Naive thymus-derived CD8-positive, alpha-beta T cell (primary cell): ENCODE data around the gene CKMT2. TPM values are rescaled to one million over a fixed set of nuclear protein-coding genes. Genes with fewer than 3 reads are reported as not detected.

Experiments used
- ATAC-seq, 2 donors: fragments of 150-1000 bp; cut with Tn5 transposase in 1 of 2; sonication (Bioruptor Pico), chemical (Tn5 transposase) in 1 of 2; 1 replicate in 1 of 2; 2 replicates in 1 of 2; pipeline ENCODE4 v1.10.0; 2021; ENCODE audit warnings: mild to moderate bottlenecking in 2 of 2, moderate library complexity in 2 of 2
- POLR2A ChIA-PET: fragments of 350-600 bp; sonication (Branson Sonifier 250); formaldehyde crosslinking; loops from one replicate; lab custom pipeline; 2021; ENCODE audit warnings: antibody characterized with exemption; lab: Charles Lee
- DNase-seq, 10 donors: peaks; one replicate each; pipeline versions ENCODE4 v3.0.0 to v3.0.0-alpha.2; 2020 to 2022
- H3K27ac Mint-ChIP-seq, 10 donors: one replicate each; pipeline ENCODE4 v1.8.0; 2020 to 2022; ENCODE audit warnings: mild to moderate bottlenecking in 10 of 10, mixed read lengths in 10 of 10, moderate library complexity in 4 of 10, inconsistent platforms in 1 of 10
- H3K27me3 Mint-ChIP-seq, 5 donors: one replicate each; pipeline ENCODE4 v1.8.0; 2021 to 2022; ENCODE audit warnings: mixed read lengths in 5 of 5
- H3K36me3 Mint-ChIP-seq, 3 donors: one replicate each; pipeline ENCODE4 v1.8.0; 2020 to 2022; ENCODE audit warnings: mixed read lengths in 3 of 3, mild to moderate bottlenecking in 2 of 3, inconsistent platforms in 1 of 3
- H3K4me1 Mint-ChIP-seq, 4 donors: one replicate each; pipeline ENCODE4 v1.8.0; 2021 to 2022; ENCODE audit warnings: mixed read lengths in 4 of 4
- H3K4me3 Mint-ChIP-seq, 10 donors: one replicate each; pipeline ENCODE4 v1.8.0; 2020 to 2022; ENCODE audit warnings: mild to moderate bottlenecking in 10 of 10, mixed read lengths in 10 of 10, moderate library complexity in 6 of 10, inconsistent platforms in 1 of 10
- H3K9me3 Mint-ChIP-seq, 9 donors: one replicate each; pipeline ENCODE4 v1.8.0; 2020 to 2022; ENCODE audit warnings: mixed read lengths in 9 of 9, mild to moderate bottlenecking in 3 of 9, inconsistent platforms in 1 of 9, moderate library complexity in 1 of 9
- polyA plus RNA-seq, 3 donors: library from polyadenylated mRNA; unstranded; fragments of 300-500 nt; fragmentation: Illumina TruSeq; gene quantifications; one replicate each; pipeline ENCODE4 v1.2.3, GENCODE V29; 2021
- total RNA-seq, 8 experiments: library from RNA in 2 of 8; stranded (reverse) in 2 of 8; gene quantifications; one replicate each; pipeline ENCODE4 v1.2.3 and lab custom pipeline; 2021 to 2026

CKMT2 gene
- total and polyA plus RNA-seq, 5 experiments from 2014 or later: 0.78 TPM; not detected in 4

DNA sequence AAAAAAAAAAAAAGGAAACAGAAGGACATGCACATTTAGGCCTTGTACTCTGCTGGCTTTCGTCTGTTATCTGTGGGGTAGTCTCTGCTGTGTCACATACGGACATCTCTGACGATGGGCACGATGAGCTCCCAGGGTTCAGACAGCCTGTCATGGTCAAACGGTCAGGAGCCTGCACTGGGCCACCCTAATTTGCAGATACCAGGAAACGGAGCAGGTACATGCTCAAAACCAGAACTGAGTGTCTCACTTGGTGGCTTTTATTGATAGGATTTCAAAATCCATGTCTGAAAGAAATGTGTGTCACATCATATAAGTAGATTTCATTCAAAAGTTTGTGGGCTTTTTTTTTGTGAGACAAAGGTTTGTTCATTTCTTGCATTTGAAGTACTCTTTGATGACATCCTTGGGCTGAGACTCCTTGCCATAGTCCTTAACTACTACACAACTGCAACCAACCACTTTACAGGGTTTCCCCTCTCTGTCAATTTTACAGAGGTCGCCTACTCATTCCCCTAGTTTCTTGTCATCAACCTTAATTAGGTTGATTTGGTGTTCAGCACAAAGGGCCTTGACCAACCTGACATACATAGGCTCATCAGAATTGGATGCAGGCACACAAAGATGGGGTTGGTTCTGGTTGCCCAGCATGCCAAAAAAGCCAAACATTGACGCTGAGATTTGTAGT is 9.0 kb downstream of the CKMT2 start:
- ATAC-seq: no peak
- no peaks in the 10 kb centered on the region for H3K27me3 Mint-ChIP-seq
- H3K9me3 Mint-ChIP-seq: peaks cover 0 to 3% (median 0%) of the 10 kb centered on the region in 9 donors
- DNase-seq: no peak
- H3K4me3 Mint-ChIP-seq: no peak overlapping the region
- H3K27ac Mint-ChIP-seq: peak overlapping the region in 3 of 10 donors; percentile 18 to 35 (median 22)
- POLR2A ChIA-PET: no interaction called here
- H3K36me3 Mint-ChIP-seq: peaks cover 0 to 3% (median 2%) of the 10 kb centered on the region in 3 donors
- H3K4me1 Mint-ChIP-seq: peaks cover 0 to 5% (median 0%) of the 10 kb centered on the region in 4 donors

GRCh38 chr5:81242906-81243436 is 9.8 kb downstream of the CKMT2 start:
- DNase-seq (no peak), ATAC-seq (no peak)
- Mint-ChIP-seq H3K36me3 (peaks cover 0 to 3% (median 2%) of the 10 kb centered on the region in 3 donors), H3K4me3 (no peak overlapping the region), H3K9me3 (peaks cover 0 to 3% (median 0%) of the 10 kb centered on the region in 9 donors), H3K27ac (peak overlapping the region in 1 of 10 donors; percentile 73), H3K4me1 (peaks cover 0 to 5% (median 0%) of the 10 kb centered on the region in 4 donors), H3K27me3 (no peaks in the 10 kb centered on the region)
- POLR2A ChIA-PET: no interaction called here

DNA sequence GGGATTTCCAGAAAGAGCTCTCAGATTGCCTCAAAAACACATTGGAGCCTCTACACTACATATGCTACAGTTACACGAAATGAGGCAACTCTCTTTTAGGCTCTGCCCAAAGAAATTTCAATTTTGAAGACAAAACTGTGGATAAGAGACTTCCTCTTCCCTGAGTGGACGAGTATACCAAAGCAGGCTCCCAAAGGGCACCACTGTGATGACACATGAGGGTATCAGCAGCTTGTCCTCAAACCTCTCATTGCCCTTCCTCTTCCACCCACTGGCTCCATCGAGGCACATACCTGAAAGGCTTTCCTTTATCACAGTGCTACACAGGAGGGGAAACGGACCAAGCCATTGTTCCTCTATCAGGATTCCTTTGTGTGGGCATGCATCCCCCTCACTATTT is 11.3 kb downstream of the CKMT2 start:
- no peaks in the 10 kb centered on the region for H3K27me3 Mint-ChIP-seq
- no peak overlapping the region for H3K27ac Mint-ChIP-seq
- no peaks in the 10 kb centered on the region for H3K9me3 Mint-ChIP-seq
- POLR2A ChIA-PET: no interaction called here
- no peak for ATAC-seq
- DNase-seq: no peak
- no peak overlapping the region for H3K4me3 Mint-ChIP-seq
- H3K36me3 Mint-ChIP-seq: peaks cover 0 to 3% (median 2%) of the 10 kb centered on the region in 3 donors
- H3K4me1 Mint-ChIP-seq: no peaks in the 10 kb centered on the region

GRCh38 chr5:81245871-81246235 is 12.7 kb downstream of the CKMT2 start:
- Mint-ChIP-seq H3K27ac (peak overlapping the region in 1 of 10 donors; percentile 13), H3K27me3 (no peaks in the 10 kb centered on the region), H3K4me3 (no peak overlapping the region), H3K4me1 (no peaks in the 10 kb centered on the region), H3K36me3 (peaks cover 6 to 12% (median 12%) of the 10 kb centered on the region in 3 donors), H3K9me3 (no peaks in the 10 kb centered on the region)
- no peak for ATAC-seq
- no peak for DNase-seq
- POLR2A ChIA-PET: no interaction called here

GRCh38 chr5:81246697-81247096 is 13.6 kb downstream of the CKMT2 start:
- no peak for ATAC-seq
- DNase-seq: no peak
- POLR2A ChIA-PET: no interaction called here
- Mint-ChIP-seq H3K36me3 (peaks cover 9 to 13% (median 13%) of the 10 kb centered on the region in 3 donors), H3K9me3 (no peaks in the 10 kb centered on the region), H3K4me3 (no peak overlapping the region), H3K4me1 (no peaks in the 10 kb centered on the region), H3K27me3 (no peaks in the 10 kb centered on the region), H3K27ac (no peak overlapping the region)

- ATAC-seq: no peak
- peaks cover 12 to 17% (median 13%) of the 10 kb centered on the region in 3 donors for H3K36me3 Mint-ChIP-seq
- H3K27me3 Mint-ChIP-seq: no peaks in the 10 kb centered on the region
- no peaks in the 10 kb centered on the region for H3K4me1 Mint-ChIP-seq
- no peak for DNase-seq
- H3K4me3 Mint-ChIP-seq: no peak overlapping the region
- no peak overlapping the region for H3K27ac Mint-ChIP-seq
- POLR2A ChIA-PET: no interaction called here
- H3K9me3 Mint-ChIP-seq: no peaks in the 10 kb centered on the region
These were observed 14.4 kb downstream of the CKMT2 start for GRCh38 chr5:81247441-81247972.

GRCh38 chr5:81249240-81249639 is 16.1 kb downstream of the CKMT2 start:
- H3K27me3 Mint-ChIP-seq: no peaks in the 10 kb centered on the region
- no peak for ATAC-seq
- H3K9me3 Mint-ChIP-seq: no peaks in the 10 kb centered on the region
- no peak for DNase-seq
- H3K4me1 Mint-ChIP-seq: peaks cover 0 to under 1% (median 0%) of the 10 kb centered on the region in 4 donors
- POLR2A ChIA-PET: no interaction called here
- H3K4me3 Mint-ChIP-seq: no peak overlapping the region
- H3K27ac Mint-ChIP-seq: no peak overlapping the region
- H3K36me3 Mint-ChIP-seq: peaks cover 13 to 21% (median 13%) of the 10 kb centered on the region in 3 donors

DNA sequence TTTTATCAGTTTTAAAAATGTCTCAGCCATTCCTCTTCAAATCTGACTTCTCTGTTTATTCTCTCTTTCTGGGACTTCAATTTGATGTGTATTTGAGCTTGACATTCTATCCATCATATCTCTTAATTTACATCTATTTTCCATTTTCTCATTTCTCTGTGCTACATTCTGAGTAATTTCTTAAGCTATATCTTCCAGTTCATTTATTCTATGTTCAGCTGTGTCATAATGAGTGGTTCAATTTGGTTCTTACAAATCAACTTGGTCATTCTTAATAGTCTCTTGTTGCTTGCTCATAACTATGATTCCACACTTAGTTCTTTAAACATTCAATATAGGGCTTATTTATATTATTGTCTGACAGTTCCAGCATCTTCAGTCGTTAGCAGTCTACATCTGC is 16.9 kb downstream of the CKMT2 start:
- Mint-ChIP-seq H3K4me3 (no peak overlapping the region), H3K27me3 (no peaks in the 10 kb centered on the region), H3K4me1 (peaks cover 0 to 2% (median 0%) of the 10 kb centered on the region in 4 donors), H3K27ac (no peak overlapping the region), H3K36me3 (peaks cover 13 to 21% (median 13%) of the 10 kb centered on the region in 3 donors), H3K9me3 (no peaks in the 10 kb centered on the region)
- no peak for DNase-seq
- POLR2A ChIA-PET: no interaction called here
- no peak for ATAC-seq

DNA sequence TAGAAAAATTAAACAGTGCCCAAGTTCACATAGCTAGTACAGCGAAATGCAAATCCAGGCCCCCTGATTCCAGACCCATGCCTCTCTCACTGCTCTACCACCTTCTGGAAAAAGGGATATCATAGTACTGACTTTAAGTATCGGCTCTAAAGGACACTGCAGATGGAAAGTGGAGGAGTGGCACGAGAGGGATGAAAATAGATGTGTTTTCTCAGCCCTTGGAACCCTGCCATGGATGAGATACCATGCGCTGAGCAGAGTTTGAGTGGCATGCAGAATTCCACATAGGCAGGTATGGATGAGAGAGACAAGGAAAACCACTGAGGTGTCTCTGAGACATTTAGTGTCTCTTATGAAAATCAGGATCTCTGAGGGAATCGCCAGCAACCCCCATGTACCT is 18.8 kb downstream of the CKMT2 start:
- DNase-seq: no peak
- POLR2A ChIA-PET: no interaction called here
- peaks cover 13 to 21% (median 19%) of the 10 kb centered on the region in 3 donors for H3K36me3 Mint-ChIP-seq
- H3K4me1 Mint-ChIP-seq: peaks cover 0 to 6% (median 2%) of the 10 kb centered on the region in 4 donors
- H3K9me3 Mint-ChIP-seq: no peaks in the 10 kb centered on the region
- no peaks in the 10 kb centered on the region for H3K27me3 Mint-ChIP-seq
- no peak overlapping the region for H3K4me3 Mint-ChIP-seq
- H3K27ac Mint-ChIP-seq: no peak overlapping the region
- no peak for ATAC-seq

DNA sequence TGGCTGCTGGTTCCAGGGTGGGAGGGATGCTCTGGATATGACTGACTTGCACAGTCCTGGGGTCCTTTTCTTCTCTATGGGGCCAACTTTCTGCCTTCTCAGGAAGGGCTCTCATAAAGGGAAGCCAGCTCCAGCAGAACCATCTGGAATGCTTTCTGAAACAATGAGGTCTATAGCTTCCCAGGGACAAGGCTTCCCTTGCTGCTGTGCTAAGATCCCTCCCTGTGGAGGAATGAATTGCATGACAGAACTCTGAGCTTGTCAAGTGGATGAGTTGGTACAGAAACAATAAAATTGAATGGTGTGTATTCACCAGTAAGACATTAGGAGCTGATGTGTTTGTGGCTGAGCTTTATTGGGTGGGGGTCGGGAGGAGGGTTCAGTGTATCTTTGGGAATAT is 19.8 kb downstream of the CKMT2 start:
- Mint-ChIP-seq H3K4me1 (peaks cover 0 to 10% (median 3%) of the 10 kb centered on the region in 4 donors), H3K27ac (no peak overlapping the region), H3K36me3 (peaks cover 13 to 23% (median 21%) of the 10 kb centered on the region in 3 donors), H3K9me3 (no peaks in the 10 kb centered on the region), H3K4me3 (no peak overlapping the region), H3K27me3 (no peaks in the 10 kb centered on the region)
- no peak for DNase-seq
- POLR2A ChIA-PET: no interaction called here
- no peak for ATAC-seq

DNA sequence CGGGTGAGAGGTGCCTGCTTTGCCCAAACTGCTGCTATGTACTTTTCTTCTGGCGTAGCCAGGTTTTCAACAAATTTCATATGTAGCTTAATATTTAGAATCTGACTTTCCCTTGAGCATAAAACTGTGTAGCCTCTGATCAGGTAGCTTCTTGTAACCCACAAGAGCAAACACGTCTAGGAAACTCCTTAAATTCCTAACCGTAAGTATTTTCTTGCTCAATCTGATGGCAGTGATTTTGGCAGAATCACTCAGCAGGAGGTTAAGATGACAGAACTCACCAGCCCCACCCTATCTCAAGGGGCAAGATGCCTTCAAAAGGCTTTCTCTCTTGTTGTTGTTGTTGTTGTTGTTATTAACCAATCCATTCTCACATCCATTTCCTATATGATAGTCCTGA is 20.8 kb downstream of the CKMT2 start:
- no peak overlapping the region for H3K4me3 Mint-ChIP-seq
- POLR2A ChIA-PET: no interaction called here
- DNase-seq (no peak), ATAC-seq (no peak)
- no peak overlapping the region for H3K27ac Mint-ChIP-seq
- no peaks in the 10 kb centered on the region for H3K27me3 Mint-ChIP-seq
- peaks cover 13 to 26% (median 22%) of the 10 kb centered on the region in 3 donors for H3K36me3 Mint-ChIP-seq
- no peaks in the 10 kb centered on the region for H3K9me3 Mint-ChIP-seq
- peaks cover 0 to 10% (median 3%) of the 10 kb centered on the region in 4 donors for H3K4me1 Mint-ChIP-seq

DNA sequence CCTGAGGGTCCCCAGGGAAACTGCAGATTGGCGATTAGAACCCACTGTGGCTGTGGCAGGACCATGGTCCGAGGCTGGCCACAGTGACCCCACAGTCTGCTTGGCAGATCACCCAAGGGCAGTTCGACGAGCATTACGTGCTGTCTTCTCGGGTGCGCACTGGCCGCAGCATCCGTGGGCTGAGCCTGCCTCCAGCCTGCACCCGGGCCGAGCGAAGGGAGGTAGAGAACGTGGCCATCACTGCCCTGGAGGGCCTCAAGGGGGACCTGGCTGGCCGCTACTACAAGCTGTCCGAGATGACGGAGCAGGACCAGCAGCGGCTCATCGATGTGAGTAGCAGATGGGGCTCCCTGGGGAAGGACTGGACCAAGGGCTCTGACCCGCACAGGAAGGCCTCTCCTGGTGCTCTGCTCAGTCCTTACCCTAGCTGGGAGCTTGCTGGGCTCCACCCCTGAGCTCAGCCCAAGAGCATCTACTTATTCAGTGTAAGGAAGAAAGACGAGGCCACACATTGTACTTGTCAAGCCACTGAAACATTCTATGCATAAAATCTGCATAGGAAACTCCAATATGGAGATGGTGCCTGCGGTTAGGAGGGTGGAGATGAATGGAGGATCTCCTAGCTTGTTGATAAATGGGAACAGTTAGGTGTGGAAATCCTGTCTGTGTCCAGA is 21.9 kb downstream of the CKMT2 start:
- POLR2A ChIA-PET: no interaction called here
- H3K9me3 Mint-ChIP-seq: peaks cover 0 to 7% (median 5%) of the 10 kb centered on the region in 9 donors
- ATAC-seq (no peak), DNase-seq (no peak)
- no peak overlapping the region for H3K4me3 Mint-ChIP-seq
- H3K27ac Mint-ChIP-seq: no peak overlapping the region
- H3K4me1 Mint-ChIP-seq: peaks cover 0 to 14% (median 3%) of the 10 kb centered on the region in 4 donors
- H3K36me3 Mint-ChIP-seq: peaks cover 16 to 33% (median 27%) of the 10 kb centered on the region in 3 donors
- H3K27me3 Mint-ChIP-seq: no peaks in the 10 kb centered on the region

GRCh38 chr5:81256766-81257165 is 23.6 kb downstream of the CKMT2 start:
- Mint-ChIP-seq H3K36me3 (peaks cover 20 to 34% (median 28%) of the 10 kb centered on the region in 3 donors), H3K27ac (no peak overlapping the region), H3K4me1 (peaks cover 0 to 15% (median 3%) of the 10 kb centered on the region in 4 donors), H3K9me3 (peaks cover 0 to 24% (median 13%) of the 10 kb centered on the region in 9 donors), H3K27me3 (no peaks in the 10 kb centered on the region), H3K4me3 (no peak overlapping the region)
- POLR2A ChIA-PET: no interaction called here
- DNase-seq: no peak
- no peak for ATAC-seq
